ENCODE results near the gene NAA15.
"Not testable (repeated sequence)": the region's sequence is repeated elsewhere in the genome, so short reads cannot be mapped to it uniquely, and the experiment has no call there.

Gene NAA15

GRCh38 chr4:139361301-139361700, 60.0 kb downstream of the NAA15 start:
- no peak for DNase-seq (ENCODE audit: low read depth)

- DNase-seq (ENCODE audit: low read depth), result no peak
Observed at GRCh38 chr4:139367421-139368090, 66.3 kb downstream of the NAA15 start.

GRCh38 chr4:139368998-139369397, 67.7 kb downstream of the NAA15 start:
- DNase-seq (ENCODE audit: low read depth), result no peak

- no peak for DNase-seq (ENCODE audit: low read depth)
Observed at GRCh38 chr4:139374251-139374650, 72.9 kb downstream of the NAA15 start.

GRCh38 chr4:139386421-139386820, 85.1 kb downstream of the NAA15 start:
- DNase-seq (ENCODE audit: low read depth), result no peak

- no peak for DNase-seq (ENCODE audit: low read depth)
Observed at GRCh38 chr4:139389102-139389501, 87.8 kb downstream of the NAA15 start.

- no peak for DNase-seq (ENCODE audit: low read depth)
Observed at GRCh38 chr4:139389991-139390390, 88.7 kb downstream of the NAA15 start.

GRCh38 chr4:139391731-139392130, 90.4 kb downstream of the NAA15 start:
- DNase-seq (ENCODE audit: low read depth), result no peak

- no peak for DNase-seq (ENCODE audit: low read depth)
Observed at GRCh38 chr4:139392797-139393196, 91.5 kb downstream of the NAA15 start.

- DNase-seq (ENCODE audit: low read depth), result no peak
Observed at GRCh38 chr4:139401368-139401767, 100.1 kb downstream of the NAA15 start.

GRCh38 chr4:139402436-139402835, 101.1 kb downstream of the NAA15 start:
- no peak for DNase-seq (ENCODE audit: low read depth)

GRCh38 chr4:139403462-139403861, 102.2 kb downstream of the NAA15 start:
- no peak for DNase-seq (ENCODE audit: low read depth)

- DNase-seq (ENCODE audit: low read depth), result no peak
Observed at GRCh38 chr4:139410312-139410711, 109.0 kb downstream of the NAA15 start.

- DNase-seq (ENCODE audit: low read depth), result not testable (repeated sequence)
Observed at GRCh38 chr4:139414671-139415210, 113.4 kb downstream of the NAA15 start.

GRCh38 chr4:139416073-139416673, 114.9 kb downstream of the NAA15 start:
- no peak for DNase-seq (ENCODE audit: low read depth)

- no peak for DNase-seq (ENCODE audit: low read depth)
Observed at GRCh38 chr4:139419388-139419914, 118.1 kb downstream of the NAA15 start.

GRCh38 chr4:139420652-139421051, 119.3 kb downstream of the NAA15 start:
- DNase-seq (ENCODE audit: low read depth), result no peak

GRCh38 chr4:139436122-139436521, 134.8 kb downstream of the NAA15 start:
- DNase-seq (ENCODE audit: low read depth), result no peak

- no peak for DNase-seq (ENCODE audit: low read depth)
Observed at GRCh38 chr4:139438141-139438540, 136.8 kb downstream of the NAA15 start.

GRCh38 chr4:139441029-139441428, 139.7 kb downstream of the NAA15 start:
- no peak for DNase-seq (ENCODE audit: low read depth)

- DNase-seq (ENCODE audit: low read depth), result no peak
Observed at GRCh38 chr4:139443661-139444060, 142.4 kb downstream of the NAA15 start.

- DNase-seq (ENCODE audit: low read depth), result not testable (repeated sequence)
Observed at GRCh38 chr4:139444881-139445280, 143.6 kb downstream of the NAA15 start.

GRCh38 chr4:139447078-139447477, 145.8 kb downstream of the NAA15 start:
- DNase-seq (ENCODE audit: low read depth), result not testable (repeated sequence)
